Measurements from ENCODE around the gene SETD2. TPM values are rescaled to one million over a fixed set of nuclear protein-coding genes. Genes with fewer than 3 reads are reported as not detected.

SETD2 gene
- total and polyA plus RNA-seq, 2 of the 8 experiments (the other 6 are each of a cell fraction or from before 2014, with no cell fraction given) = 15.7 to 46.3 TPM

DNA sequence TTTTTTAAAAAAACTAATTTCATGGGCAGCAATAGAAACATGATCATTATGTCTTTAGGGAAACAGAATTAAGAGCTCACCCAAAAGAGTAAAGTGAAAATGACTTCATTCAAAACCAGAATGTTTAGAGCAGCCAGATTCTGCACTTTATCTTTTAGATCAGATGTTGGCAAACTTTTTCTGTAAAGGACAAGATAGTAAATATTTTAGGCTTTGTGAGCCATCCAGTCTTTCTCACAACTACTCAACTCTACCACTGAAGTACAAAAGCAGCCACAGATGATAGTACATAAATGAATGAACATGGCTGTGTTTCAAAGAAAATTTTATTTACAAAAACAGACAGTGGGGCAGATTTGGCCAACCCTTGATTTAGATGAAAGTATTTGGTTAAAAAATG, 84.5 kb downstream of the SETD2 start (continued):
- TF ChIP-seq CHD7 (IDR thresholded peaks at IDR 0.05; ENCODE audit: insufficient replicate concordance, low read length) = no peak
- TF ChIP-seq, protein P1, sequence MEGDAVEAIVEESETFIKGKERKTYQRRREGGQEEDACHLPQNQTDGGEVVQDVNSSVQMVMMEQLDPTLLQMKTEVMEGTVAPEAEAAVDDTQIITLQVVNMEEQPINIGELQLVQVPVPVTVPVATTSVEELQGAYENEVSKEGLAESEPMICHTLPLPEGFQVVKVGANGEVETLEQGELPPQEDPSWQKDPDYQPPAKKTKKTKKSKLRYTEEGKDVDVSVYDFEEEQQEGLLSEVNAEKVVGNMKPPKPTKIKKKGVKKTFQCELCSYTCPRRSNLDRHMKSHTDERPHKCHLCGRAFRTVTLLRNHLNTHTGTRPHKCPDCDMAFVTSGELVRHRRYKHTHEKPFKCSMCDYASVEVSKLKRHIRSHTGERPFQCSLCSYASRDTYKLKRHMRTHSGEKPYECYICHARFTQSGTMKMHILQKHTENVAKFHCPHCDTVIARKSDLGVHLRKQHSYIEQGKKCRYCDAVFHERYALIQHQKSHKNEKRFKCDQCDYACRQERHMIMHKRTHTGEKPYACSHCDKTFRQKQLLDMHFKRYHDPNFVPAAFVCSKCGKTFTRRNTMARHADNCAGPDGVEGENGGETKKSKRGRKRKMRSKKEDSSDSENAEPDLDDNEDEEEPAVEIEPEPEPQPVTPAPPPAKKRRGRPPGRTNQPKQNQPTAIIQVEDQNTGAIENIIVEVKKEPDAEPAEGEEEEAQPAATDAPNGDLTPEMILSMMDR (IDR thresholded peaks at IDR 0.05; ENCODE audit: control extremely low read depth in 1 of 3, insufficient read depth in 1 of 3, low read depth in 1 of 3, low read length in 3 of 3) = no peak
- TF ChIP-seq MAFK (IDR thresholded peaks at IDR 0.05; ENCODE audit: low read depth, low read length) = no peak
- no peak for TF ChIP-seq EZH2 (IDR thresholded peaks at IDR 0.05; ENCODE audit: low read depth, low read length, severe bottlenecking)
- no peak for TF ChIP-seq NANOG (IDR thresholded peaks at IDR 0.05; ENCODE audit: insufficient read depth, low read depth, low read length, poor library complexity, severe bottlenecking)

Data from H1 (cell line).